GM19193 (cell line): ENCODE measurements around the gene ARID1A.

Experiments used
- POLR2A ChIP-seq: IDR thresholded peaks from 4 replicates; pipeline ENCODE4 v1.6.1; 2011; ENCODE audit not compliant: insufficient read depth, insufficient read length; ENCODE audit errors: extremely low read depth

Gene ARID1A

DNA sequence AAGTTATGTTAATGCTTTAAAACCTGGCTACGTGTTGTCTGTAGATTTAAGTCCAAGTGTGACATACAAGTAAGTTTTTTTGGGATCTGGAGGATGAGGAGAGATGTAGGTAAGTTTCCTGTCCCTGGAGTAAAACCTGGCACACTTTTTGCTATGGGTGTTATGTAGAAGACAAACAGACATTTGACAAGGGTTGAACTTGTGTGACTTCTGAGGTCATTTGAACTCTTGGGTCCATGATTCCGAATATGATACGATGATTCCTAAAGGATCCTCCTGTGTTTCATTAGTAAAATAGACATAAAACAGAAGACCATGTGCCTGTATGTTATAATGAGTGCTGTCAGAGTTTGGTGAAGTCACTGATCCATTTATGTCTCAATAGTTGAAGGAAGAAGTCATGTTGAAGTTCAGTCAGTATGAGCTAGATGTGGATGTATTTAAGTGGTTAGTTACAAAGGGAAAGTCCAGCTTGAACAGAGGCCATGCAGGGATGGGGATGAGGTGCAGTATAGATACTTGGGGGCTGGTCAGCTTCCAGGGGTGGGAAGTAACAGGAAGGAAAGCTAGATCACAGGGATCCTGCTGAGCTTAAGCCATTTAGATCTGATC, 44.3 kb downstream of the ARID1A start:
- TF ChIP-seq POLR2A = no peak

DNA sequence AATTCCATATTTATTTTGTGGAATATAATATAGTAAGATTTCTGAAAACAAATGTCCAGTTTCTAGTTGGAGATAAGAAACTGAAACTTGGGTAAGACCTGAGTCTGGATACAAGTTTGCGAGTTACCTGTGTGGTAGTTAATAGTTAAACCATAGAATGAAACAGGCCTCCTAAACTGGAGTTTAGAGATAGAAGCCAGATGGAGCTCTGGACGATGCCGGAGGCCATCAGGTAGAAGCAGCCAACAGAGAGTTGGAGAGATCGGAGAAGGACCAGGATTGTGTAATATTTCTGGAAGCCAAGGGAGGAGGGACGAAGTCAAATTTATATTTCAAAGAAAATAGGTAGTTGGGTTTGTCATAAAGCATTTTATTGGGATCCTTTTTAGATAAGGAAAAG, 45.1 kb downstream of the ARID1A start:
- no peak for TF ChIP-seq POLR2A

DNA sequence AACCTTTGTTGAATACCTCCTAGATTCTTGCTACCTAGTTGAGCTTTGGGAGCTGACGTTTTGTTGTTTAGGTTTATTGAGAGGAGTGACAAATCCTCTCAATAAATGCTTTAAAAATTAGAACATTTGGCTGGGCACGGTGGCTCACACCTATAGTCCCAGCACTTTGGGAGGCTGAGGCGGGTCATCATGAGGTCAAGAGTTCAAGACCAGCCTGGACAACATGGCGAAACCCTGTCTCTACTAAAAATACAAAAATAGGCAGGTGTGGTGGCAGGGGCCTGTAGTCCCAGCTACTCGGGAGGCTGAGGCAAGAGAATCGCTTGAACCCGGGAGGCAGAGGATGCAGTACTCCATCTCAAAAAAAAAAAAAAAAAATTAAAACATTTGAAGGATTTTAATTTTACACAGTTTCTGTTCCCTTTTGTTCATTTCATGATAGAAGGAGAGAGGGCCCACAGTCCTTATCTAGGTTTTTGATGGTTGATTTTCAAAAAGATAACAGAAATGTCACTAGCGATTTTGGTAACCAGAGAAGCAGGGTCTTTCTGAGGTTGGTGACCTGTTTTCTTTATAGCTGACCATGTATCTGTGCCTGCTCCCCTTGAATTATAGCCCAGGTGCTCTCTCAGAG, 47.7 kb downstream of the ARID1A start:
- TF ChIP-seq POLR2A = no peak

DNA sequence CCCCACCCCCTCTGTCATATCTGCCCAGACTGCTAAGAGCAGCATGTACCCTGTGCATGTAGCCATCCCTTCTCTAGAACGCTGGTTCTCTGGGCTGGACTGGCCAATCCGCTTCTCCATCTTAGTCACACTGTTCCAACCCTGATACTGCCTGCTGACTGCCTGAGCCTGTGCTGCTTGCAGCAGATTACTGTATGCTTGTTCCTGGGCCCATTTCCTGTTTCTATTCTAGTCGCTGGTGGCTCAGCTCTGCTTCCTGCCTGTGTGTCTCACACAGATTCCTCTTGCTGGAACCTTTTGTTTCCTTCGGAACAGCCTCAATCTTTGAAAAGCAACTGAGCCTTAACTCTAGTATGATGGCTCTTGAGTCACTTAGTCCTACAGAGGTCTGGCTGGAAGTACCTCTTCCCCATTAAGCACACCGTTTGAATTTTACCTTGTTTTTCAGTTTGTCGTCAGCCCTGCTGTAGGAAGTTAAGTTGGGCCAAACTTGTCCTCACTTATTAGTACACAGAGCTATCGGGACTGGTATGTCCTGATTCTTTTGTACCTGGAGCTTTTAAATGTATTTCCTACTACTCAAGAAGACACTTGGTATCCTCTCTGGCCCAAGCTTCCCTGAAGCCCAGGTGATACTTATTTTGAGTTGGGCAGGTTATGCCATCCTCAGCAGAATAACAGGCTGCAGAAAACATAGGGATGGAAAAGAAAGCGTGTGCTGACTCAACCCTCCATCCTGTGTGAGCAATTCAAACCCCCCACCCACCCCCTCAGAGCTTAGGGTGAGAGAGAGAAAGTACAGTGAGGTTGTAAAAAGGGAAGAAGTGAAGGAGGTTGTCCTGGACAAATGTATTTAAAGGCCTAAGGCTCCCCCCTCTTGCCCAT, 48.5 kb downstream of the ARID1A start:
- peak; percentile 55 for TF ChIP-seq POLR2A

DNA sequence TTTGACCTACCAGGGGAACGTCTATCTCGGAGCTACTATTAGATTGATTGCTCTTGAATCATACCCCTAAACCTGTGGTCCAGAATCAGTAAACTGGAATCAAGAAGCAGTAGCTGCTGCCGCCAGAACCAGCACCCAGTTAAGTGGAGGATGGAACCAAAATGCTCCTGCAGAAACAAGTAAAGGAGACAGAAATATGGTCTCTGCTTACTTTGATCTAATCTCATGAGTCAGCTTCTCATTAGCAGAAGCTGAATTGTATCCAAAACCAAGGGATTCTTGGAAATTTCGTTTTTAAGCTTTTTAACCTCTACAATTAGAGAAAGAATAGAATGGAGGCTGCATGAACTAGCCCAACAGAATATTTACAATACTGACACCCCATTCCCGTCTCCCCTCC, 49.4 kb downstream of the ARID1A start:
- TF ChIP-seq POLR2A = no peak

DNA sequence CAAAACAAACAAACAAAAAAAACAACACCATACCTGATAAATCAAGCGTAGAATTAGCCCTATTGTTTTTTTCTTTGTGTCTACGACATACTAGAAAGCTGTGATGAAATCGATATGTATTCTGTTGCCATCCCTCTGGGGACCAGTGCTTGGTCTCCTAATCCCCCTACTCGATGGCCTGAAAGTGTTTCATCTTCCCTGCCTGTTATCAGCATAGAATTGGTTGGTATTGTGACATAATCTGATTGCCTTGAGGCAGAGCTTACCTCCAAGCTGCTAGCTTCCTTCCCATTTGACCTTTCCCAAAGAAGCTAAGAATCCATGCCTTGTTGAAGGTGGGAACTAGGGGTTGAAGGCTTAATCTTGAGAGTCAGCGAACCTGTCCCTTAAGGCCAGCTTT, 51.2 kb downstream of the ARID1A start:
- no peak for TF ChIP-seq POLR2A

DNA sequence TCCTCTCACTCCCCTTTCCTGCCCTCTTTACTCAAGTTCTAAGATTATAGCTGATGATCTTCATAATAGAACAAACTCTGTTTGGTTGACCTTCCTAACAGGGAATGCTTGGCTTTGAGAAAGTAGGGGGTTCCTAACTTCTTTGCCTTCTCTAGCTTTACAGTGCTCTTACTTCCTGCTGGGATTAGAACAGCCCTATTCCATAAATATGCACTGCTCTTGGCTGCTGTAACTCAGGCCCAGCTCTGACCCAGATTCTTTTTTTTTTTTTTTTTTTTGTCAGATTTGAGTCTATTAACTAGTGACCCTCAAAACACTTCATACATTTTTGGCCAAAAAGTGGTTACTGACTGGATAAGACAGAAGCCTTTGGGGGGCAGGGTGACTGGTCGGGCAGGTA, 52.5 kb downstream of the ARID1A start:
- no peak for TF ChIP-seq POLR2A

DNA sequence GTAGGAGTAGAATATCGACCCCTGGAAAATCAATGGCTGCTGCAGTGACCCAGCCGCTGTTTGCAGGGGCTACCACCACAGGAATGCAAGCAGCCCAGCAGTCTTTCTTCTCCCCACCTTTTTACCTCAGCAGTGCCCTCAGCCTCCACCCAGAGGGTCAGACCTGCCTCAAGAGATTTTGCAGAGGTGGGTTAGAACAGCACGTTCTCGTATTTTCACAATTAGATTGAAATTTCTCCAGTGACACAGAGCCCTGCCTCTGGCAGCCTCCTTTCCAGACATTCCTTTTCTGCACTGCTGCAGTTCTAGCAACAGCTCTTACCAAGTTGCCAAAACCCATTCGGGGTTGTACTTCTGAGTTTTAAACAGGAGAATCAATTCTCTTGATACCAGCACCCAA, 53.6 kb downstream of the ARID1A start:
- TF ChIP-seq POLR2A = no peak

DNA sequence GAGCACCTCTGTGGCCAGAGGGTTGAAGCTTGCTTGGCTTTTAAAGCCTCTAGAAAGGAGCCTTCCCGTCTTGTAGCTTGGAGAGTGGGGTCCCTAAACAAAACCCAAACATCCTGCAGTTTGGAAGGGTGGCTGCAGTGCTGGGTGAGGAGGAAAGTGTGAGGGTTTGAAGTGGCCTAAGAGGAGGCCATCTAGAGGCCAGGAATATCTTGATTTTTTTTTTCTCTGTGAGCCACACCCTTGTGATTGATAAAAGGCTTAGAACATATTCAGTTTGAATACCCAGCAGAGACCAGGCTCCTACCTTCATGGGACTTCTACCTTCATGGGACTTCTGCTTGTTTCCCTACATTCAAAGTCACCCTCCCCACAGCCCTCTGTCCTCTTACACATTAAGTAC, 54.6 kb downstream of the ARID1A start:
- no peak for TF ChIP-seq POLR2A

DNA sequence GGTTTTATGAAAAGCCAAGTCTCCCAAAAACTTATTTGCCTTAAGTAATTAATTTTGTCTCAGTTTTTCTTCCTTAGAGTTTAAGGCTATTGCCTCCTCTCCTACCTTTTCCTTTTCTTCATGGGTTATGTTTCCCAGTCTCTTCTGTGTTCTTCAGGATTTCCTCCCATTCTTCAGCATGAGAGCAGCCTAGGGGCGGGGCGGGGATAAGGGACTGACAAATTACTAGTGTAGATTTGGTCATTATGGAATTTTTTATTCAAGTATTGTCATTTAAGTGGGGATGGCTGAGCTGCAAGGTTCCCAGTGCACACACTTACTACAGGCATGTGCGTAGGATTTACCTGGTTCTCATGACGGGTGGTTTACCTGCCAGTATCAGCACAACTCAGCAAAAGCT, 56.7 kb downstream of the ARID1A start:
- no peak for TF ChIP-seq POLR2A

DNA sequence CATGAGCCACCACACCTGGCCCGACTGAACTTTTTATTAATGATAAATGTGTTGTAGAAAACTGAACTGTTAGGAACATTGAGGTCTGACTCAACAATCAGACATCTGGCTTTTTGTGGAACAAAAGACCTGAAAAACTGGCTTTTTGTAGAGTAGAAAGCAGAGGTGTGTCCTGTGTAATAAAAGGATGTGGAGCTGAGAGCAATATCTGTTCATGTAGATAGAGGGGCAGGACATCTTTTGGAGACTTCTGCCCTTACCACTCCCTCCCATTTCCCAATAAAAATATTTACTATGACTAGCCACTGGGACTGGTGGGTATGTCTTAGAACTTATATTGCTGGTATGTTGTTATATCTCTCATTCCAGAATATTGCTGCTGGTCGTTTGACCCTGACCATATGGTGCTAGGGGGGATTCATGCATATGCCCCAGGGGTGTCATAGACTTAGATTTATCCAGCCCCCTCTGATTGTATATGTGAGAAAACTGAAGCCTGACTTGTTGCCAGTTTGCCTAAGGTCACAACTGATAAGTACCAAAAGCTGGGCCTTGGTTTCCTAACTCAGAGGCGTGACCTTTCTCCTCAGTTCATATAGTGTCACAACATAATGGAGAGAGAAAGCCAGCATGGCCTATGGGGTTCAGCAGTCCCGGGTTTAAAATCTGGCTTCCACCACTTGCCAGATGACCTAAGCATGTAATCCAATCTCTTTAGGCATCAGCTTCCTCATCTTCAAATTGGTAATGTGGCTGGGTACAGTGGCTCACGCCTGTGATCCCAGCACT, 58.5 kb downstream of the ARID1A start:
- TF ChIP-seq POLR2A = no peak

DNA sequence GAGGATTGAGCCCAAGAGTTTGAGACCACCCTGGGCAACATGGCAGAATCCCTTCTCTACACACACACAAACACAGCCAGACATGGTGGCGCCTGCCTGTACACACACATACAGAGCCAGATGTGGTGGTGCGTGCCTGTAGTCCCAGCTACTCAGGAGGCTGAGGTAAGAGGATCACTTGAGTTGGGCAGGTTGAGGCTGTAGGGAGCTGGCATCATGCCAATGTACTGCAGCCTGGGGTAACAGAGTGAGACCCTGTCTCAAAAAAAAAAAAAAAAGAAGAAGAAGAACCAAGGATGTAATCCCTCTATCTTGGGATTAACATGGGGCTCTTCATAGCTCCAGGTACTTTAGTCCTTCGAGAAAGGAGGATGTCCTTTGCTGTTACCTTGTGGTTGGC, 62.5 kb downstream of the ARID1A start:
- TF ChIP-seq POLR2A = no peak

DNA sequence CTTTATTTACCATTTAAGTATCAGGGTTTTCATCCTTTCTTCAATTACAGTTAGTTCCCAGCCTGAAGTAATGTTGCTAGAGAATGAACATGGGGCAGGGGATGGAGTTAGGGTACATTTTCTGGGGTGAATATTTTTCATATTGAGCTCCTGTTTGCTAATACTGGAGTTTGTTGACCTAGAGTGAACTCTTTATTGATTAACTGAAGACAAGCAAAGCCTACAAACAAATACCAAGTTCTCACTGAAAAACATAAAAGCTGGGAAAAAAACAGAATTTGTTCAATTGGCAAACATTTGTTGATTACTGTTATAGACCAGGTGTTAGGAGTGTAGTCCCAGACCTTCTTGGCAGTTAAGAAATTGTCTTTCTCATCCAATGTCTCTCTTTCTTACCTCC, 63.7 kb downstream of the ARID1A start:
- no peak for TF ChIP-seq POLR2A

DNA sequence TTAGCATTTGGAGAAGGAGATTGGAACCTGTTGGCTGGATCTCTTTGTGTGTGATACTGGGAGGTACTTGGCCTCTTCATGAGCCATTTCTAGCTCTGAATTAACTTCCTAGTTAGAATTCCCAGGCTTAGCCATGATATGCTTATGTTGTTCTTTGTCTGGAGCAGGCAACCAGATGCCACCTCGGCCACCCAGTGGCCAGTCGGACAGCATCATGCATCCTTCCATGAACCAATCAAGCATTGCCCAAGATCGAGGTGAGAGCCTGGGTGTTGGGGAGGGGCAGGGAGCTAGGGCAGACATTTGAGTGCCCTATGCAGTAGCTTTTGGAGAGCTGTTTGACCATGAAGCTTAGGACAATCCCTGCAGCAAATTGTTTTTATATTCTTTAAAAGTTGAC, 65.4 kb downstream of the ARID1A start:
- TF ChIP-seq POLR2A = no peak

DNA sequence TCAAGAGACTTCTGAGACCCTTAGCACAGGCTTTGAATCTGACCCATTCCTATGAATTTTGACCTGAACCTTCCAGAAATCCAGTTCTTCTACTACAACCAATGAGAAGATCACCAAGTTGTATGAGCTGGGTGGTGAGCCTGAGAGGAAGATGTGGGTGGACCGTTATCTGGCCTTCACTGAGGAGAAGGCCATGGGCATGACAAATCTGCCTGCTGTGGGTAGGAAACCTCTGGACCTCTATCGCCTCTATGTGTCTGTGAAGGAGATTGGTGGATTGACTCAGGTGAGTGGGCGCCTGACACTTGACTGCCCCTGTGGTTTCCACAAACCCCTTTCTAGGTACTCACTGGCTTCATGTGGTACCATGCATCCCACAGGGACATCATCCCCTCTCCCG, 71.9 kb downstream of the ARID1A start:
- no peak for TF ChIP-seq POLR2A

DNA sequence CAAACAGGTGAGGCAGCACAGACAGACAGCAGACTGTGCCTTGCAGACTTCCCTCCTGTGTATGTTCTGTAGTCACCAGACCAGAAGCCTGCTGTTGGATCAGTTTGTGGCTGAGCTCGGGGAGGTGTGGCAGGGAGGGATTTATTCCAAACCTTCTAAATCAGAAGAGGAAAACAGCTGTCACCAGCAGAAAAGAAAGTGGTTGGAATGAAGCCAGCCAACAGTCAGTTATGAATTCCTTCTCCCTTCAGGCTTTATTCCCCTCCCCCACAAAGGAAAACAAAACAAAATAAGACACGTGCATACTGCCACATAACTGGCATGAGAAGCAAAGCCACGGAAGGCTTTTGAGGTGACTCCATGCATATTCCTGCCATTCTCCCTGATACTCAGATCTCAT, 72.9 kb downstream of the ARID1A start:
- no peak for TF ChIP-seq POLR2A

DNA sequence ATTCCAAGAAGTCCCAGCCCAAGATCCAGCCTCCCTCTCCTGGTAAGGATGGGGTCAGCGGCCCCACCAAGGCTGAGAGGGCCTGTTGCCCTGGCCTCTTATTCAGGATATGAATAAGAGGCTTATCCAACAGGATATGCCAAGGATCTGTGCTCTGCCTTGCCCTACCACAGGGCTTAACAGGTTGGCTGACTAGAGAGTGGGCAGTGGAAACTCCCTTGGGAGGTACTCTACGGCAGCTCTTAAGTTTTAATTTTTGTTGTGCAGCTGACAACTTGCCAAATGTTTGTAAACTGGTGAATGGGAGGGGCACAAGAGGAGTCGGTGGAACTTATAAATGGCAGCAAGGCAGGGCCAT, 75.4 kb downstream of the ARID1A start:
- TF ChIP-seq POLR2A = no peak
